GM18909 (cell line): ENCODE results near the gene COL16A1.

Experiments used
- ATAC-seq: cut with Tn5 transposase; IDR thresholded peaks from one replicate; pipeline ENCODE4 v1.9.1; 2021; ENCODE audit warnings: mild to moderate bottlenecking; ENCODE audit not compliant: unreplicated experiment, poor library complexity

Gene COL16A1

GRCh38 chr1:31703431-31704270 lies at the start of gene COL16A1:
Gene COL16A1, minus strand, starts transcription at chr1:31704017. Its CDS starts 1,824 bp downstream, at chr1:31702193.
- ATAC-seq: no peak

DNA sequence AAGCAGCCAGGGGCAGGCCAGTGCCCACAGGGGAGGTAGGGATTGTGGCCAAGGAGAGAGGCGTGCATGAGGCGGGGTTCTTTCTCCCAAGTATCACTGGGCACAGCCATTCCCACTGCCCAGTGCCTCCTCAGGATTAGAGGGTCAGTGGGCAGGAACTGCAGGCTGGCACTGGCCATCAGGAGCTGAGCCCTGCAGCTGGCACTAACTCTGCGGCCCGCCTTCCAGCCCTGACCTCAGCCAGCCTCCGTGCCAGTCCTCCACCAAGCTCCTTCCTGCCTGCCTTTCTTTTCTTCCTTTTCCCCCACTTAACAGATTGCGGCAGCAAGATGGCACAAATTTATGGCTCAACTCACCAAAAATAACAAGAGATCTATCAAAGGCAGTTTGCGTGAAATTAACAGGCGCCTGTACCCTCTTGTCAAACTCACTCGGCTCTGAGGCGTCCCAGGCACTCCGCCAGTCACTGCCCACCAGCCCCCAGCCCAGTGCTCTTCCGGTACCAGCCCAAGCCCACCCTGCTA lies 49.2 kb upstream of the COL16A1 start:
- ATAC-seq: no peak

DNA sequence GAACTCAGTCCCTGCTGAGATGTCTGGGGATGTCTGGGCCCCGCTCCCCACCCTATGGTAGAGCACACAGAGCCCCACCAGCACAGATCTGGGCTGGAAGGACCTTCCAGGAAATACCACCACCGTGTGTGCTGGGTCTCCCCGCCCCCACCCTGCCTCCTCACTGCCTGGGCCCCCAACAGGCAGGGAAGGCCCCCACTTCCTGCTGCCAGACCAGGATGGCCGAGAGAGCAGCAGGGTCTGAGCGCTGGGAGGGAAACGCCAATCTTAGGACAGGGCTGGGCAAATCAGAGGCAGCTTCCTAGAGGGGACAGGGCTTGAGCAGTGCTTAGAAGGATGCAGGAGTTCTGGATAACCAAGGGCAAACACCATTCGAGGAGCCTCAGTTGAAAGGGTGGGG lies 48.4 kb upstream of the COL16A1 start:
- ATAC-seq: no peak

- no peak for ATAC-seq
Measured at GRCh38 chr1:31751822-31752241, 48.0 kb upstream of the COL16A1 start.

- no peak for ATAC-seq
Measured at GRCh38 chr1:31750858-31751510, 47.2 kb upstream of the COL16A1 start.

DNA sequence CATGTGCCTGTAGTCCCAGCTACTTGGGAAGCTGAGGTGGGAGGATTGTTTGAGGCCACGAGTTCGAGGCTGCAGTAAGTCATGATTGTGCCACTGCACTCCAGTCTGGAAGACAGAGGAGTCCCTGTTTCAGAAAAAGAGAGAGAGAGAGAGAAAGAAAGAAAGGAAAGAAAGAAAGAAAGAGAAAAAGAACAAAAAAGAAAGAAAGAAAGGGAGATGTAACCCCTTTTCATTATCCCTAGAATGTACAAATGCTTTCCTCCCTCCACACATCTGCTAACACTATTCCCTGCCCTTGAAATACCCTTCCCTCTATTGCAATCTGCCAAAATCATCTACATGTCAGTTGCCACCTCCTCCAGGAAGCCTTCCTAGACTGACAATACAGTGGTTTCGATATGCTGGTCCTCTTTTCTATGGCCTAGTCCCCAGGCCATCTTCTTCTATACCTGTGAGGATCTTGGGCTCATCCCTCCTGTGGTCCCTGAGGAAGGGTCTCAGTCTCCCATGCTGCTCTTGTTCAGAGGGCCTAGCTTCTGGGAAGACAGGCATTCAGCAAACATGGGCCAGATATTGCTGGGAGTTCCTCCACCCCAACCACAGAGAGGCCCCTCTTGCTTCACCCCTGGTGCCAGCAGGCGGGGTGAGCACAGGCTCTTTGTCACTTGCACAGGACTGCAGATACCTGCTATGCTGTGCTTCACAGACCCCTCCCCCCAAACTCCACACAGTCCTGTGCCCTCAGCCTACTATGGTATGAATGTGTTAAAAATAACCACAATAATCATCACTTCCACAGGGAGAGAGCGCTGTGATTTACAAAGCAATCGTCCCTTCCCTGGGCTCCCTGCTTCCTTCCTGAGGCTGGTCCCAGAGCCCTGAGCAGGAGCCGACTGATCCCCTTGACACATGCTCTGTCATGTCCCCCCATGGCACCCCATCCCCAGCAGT lies 46.2 kb upstream of the COL16A1 start:
- ATAC-seq: no peak

DNA sequence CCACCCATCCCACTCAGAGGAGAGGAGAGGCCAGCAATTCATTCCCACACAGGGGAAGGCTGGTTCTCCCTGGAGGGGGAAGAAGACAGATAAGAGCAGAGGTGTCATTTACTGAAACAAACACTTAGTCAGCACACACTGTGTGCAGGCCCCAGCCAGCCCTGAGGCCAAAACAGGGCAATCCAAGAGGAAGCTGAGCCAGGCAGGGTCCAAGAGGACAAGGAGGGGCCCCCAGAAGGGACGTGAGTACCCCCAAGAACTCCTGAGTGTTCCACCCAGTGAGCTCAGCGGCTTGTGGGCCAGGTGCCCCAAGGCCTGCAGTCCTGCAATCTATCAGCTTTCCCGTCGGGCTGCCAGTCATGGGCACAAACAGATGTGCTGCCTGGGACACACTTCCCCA lies 44.5 kb upstream of the COL16A1 start:
- ATAC-seq: no peak

DNA sequence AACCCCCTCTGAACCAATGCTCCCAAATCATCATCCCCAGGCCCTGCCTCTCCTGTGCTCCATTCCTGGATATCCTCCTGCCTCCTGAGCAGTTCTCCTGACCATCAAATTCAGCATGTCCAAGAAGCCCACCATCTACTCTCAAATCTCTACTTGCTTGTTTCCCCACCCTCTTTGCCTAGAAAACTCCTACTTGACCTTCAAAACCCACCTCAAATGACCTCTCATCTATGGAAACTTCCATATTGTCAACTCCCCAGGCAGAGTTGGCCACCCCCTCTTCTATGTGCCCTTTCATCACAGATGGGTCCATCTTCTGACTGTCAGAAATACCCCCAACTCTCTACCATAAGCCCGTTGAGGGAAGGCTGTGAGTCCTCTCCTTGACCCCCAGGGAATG lies 43.5 kb upstream of the COL16A1 start:
- no peak for ATAC-seq

DNA sequence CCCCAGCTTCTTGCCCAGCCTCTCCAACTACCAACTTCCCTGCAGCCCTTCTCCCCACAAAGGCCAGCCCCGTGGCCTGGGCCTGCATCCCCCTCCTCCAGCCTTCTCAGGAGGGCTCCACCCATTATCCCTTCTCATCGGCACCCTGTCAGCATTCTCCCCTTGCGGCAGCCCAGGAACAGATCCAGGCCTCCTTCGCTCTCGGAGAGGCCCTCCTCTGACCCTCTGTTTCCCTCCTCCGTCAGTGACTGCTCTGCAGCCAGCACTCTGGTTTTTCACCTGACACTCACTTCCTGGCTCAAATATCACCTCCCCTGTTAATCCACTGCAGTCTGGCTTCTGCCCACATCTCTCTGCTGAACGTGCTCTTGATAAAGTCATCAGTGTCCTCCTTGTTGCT lies 42.9 kb upstream of the COL16A1 start:
- ATAC-seq: no peak

- no peak for ATAC-seq
Measured at GRCh38 chr1:31745946-31746670, 42.3 kb upstream of the COL16A1 start.

DNA sequence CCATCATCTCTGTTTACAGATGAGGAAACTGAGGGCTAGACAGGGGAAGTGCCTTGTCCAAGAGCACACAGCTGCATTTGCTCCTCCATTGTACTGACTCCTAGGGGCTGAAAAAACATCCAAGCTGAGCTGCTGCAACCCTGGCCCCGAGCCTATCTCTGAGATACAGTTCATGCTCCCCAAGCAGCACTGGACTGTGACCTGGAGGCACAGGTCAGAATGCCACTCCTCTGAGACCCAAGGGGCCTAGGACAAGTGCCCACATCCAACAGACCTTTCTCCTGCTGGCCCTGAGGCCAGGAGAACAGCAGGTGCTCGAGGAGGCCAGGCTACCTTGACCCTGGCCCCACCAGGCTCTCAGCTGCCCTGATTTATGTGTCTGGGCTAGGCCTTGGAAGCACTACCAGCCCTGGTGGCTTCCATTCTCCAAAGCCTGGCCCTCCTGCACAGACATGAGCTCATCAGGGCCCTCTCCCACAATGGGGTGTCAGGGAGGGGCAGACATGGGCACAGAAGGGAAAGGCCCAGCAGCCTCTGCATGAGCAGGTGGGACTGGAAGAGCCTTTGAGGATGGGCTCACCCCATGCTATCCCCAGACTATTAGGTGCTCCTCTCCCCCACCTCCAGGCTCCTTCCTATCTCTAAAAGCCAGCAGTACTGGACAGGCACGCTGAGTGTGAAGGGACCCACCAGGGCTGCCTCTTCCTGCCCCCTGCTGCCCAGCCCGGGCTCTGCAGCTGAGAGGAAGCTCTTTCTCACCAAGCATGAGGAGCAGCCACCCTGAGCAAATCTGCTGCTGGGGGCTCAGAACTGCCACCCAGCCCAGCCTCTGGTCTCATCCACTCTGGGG lies 41.5 kb upstream of the COL16A1 start:
- no peak for ATAC-seq

DNA sequence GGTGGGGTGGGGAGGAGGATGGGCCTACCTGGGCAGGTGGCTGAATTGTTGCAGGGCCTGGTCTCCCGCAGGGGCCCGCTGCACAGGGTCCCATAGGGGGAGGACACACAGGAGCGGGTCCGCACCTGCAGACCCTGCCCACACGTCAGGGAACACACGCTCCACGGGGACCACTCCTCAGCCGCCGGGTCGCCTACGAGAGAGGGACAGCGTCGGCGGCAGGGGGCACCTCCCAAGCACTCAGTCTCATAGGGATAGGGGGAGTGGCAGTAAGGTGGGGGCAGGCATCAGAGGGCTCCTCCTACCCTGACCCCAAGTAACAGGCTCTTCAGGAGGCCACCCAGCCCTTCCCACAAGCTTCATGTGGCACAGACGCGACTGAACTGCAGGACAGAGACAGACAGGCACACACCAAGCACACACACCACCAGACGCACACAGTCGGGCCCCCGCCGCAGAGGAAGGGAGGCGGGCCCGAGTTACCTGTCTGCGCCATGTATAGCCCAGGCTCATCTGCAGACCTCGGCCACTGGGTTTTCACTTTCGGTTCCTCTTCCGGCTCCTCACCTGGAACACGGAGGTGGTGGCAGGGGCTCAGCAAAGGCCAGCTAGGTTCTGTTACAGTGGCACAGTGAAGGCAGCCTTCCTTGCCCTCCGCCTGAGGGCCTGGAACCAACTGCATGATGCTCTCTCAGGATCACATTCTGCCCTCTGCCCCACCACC lies 40.5 kb upstream of the COL16A1 start:
- no peak for ATAC-seq

GRCh38 chr1:31742462-31743212 lies 38.8 kb upstream of the COL16A1 start:
- ATAC-seq: no peak

DNA sequence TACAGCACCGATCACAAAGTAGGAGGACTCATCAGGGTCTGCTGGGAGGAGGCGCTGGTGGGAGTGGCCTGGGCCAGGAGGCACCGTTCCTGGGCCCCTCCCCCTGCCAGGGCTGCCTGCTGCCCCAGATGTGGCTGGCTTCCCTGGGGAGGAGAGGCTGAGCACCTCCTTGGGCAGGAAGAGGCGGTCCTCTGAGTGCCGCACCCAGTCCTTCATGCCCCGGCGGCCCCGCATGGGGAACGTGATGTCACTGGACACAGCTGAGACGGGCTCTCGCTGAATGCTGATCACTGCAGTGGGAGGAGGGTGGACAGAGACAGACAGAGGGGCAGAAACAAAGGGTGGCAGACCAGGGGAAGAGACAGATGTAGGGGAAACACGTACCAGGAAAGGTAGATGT lies 35.5 kb upstream of the COL16A1 start:
- ATAC-seq: no peak

GRCh38 chr1:31736675-31737074 lies 32.9 kb upstream of the COL16A1 start:
- ATAC-seq: no peak

GRCh38 chr1:31735571-31735970 lies 31.8 kb upstream of the COL16A1 start:
- no peak for ATAC-seq

DNA sequence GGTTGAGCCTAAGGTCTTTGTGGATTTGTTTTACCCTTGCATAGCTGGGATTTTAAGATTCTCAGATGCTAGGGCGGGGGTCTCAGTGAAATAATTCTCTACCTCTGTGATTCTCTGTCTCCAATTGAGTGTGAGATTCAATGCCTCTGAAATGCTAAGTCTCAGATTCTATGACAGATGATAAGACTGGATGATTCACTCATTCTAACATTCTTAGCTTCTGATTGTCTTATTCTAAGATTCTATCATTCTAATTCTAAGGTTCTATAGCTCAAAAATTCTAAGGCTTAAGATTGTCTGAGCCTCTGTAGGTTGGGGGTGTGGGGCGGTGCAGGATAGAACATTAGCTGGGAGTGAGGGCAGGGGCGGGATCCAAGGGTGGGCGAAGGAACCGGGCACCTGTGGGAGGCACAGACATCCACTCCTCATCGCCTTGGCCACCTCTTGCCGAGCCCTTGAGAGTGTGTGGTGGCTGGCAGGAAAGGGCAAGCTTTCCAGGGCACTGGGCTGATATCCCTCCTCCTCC lies 30.8 kb upstream of the COL16A1 start:
- ATAC-seq: no peak
